Stimulated activated effector memory CD8-positive, alpha-beta T cell treated with anti-CD3 and anti-CD28 coated beads, Interleukin-12 subunit alpha, Interleukin-12 subunit beta, amount 100 ng/mL, for 72 hours (primary cell): ENCODE data around the gene RREB1.

Experiments used
- ATAC-seq: fragments of 150-1000 bp; cut with Tn5 transposase; 2 replicates; pipeline ENCODE4 v1.10.0; 2021
- DNase-seq, 2 donors: peaks; one replicate each; pipeline ENCODE4 v3.0.0; 2021 to 2022; ENCODE audit warnings: low spot score in 2 of 2
- H3K27ac Mint-ChIP-seq: one replicate; pipeline ENCODE4 v1.8.0; 2022; ENCODE audit warnings: mild to moderate bottlenecking, mixed read lengths
- H3K36me3 Mint-ChIP-seq: one replicate; pipeline ENCODE4 v1.8.0; 2022; ENCODE audit warnings: mild to moderate bottlenecking, mixed read lengths
- H3K4me1 Mint-ChIP-seq: one replicate; pipeline ENCODE4 v1.8.0; 2022; ENCODE audit warnings: mixed read lengths
- H3K4me3 Mint-ChIP-seq: one replicate; pipeline ENCODE4 v1.8.0; 2022; ENCODE audit warnings: mild to moderate bottlenecking, mixed read lengths
- H3K9me3 Mint-ChIP-seq: one replicate; pipeline ENCODE4 v1.8.0; 2022; ENCODE audit warnings: mixed read lengths

The RREB1 gene

GRCh38 chr6:7110092-7110792, 2.5 kb downstream of the RREB1 start:
- H3K4me1 Mint-ChIP-seq, result peaks cover 48% of the 10 kb centered on the region
- H3K4me3 Mint-ChIP-seq, result peak overlapping the region; percentile 90
- H3K9me3 Mint-ChIP-seq, result no peaks in the 10 kb centered on the region

GRCh38 chr6:7111095-7111690, 3.4 kb downstream of the RREB1 start:
- no peak for ATAC-seq
- Mint-ChIP-seq H3K4me1 (peaks cover 54% of the 10 kb centered on the region), H3K36me3 (peaks cover 18% of the 10 kb centered on the region), H3K4me3 (no peak overlapping the region), H3K9me3 (no peaks in the 10 kb centered on the region), H3K27ac (no peak overlapping the region)
- DNase-seq, result no peak

More at GRCh38 chr6:7110092-7110792, 2.5 kb downstream of the RREB1 start:
- Mint-ChIP-seq H3K27ac (peak overlapping the region; percentile 86), H3K36me3 (peaks cover 18% of the 10 kb centered on the region)
- DNase-seq (no peak), ATAC-seq (no peak)

- no peak for DNase-seq
- no peak for ATAC-seq
- peaks cover 18% of the 10 kb centered on the region for H3K36me3 Mint-ChIP-seq
- peak overlapping the region; percentile 41 for H3K27ac Mint-ChIP-seq
- no peaks in the 10 kb centered on the region for H3K9me3 Mint-ChIP-seq
- H3K4me1 Mint-ChIP-seq, result peaks cover 56% of the 10 kb centered on the region
- H3K4me3 Mint-ChIP-seq, result peak overlapping the region; percentile 56
Measured at GRCh38 chr6:7112171-7112570, 4.4 kb downstream of the RREB1 start.

DNA sequence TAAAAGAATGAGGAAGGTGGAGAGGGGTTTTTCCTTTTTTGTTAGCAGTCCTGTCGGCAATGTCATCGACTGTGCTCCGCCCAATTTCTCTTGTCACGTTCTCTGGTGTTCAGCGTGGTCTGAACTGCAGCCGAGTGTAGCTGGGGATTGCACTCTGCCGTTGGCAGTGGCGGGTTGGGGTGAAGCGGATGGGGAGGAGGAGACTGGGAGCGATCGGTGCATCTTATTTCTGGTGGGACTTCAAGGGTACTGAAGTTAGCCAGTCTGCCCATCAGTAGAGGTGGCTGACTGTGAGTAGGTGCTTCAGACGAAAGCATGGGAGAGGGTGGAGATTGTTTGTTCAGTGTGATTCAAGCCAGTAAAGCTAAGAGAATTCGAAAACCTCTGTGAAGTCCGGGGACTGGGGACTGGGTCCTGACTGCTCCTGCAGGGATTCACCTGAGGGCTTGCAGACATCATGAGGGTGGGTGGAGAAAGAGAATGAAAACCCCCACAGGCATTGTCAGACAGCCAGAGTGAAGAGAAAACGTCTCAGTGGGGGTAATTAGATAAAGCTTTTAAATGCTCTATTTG, 5.1 kb downstream of the RREB1 start:
- DNase-seq, result no peak
- H3K4me1 Mint-ChIP-seq, result peaks cover 56% of the 10 kb centered on the region

GRCh38 chr6:7114744-7115458, 7.1 kb downstream of the RREB1 start:
- Mint-ChIP-seq H3K9me3 (no peaks in the 10 kb centered on the region), H3K36me3 (no peaks in the 10 kb centered on the region), H3K27ac (no peak overlapping the region), H3K4me1 (peaks cover 59% of the 10 kb centered on the region), H3K4me3 (no peak overlapping the region)
- ATAC-seq, result no peak
- no peak for DNase-seq

More for the DNA sequence above, 5.1 kb downstream of the RREB1 start:
- no peaks in the 10 kb centered on the region for H3K9me3 Mint-ChIP-seq
- H3K27ac Mint-ChIP-seq, result peak overlapping the region; percentile 41
- H3K36me3 Mint-ChIP-seq, result peaks cover 13% of the 10 kb centered on the region
- ATAC-seq, result peak; percentile 8
- peak overlapping the region; percentile 56 for H3K4me3 Mint-ChIP-seq

- Mint-ChIP-seq H3K4me1 (peaks cover 53% of the 10 kb centered on the region), H3K27ac (peak overlapping the region; percentile 0), H3K9me3 (no peaks in the 10 kb centered on the region), H3K36me3 (no peaks in the 10 kb centered on the region), H3K4me3 (peak overlapping the region; percentile 1)
- ATAC-seq (no peak), DNase-seq (no peak)
Measured at GRCh38 chr6:7115543-7116231, 7.9 kb downstream of the RREB1 start.

GRCh38 chr6:7119272-7119801, 11.6 kb downstream of the RREB1 start:
- Mint-ChIP-seq H3K27ac (no peak overlapping the region), H3K4me3 (no peak overlapping the region), H3K9me3 (no peaks in the 10 kb centered on the region), H3K36me3 (no peaks in the 10 kb centered on the region), H3K4me1 (peaks cover 38% of the 10 kb centered on the region)
- DNase-seq (no peak), ATAC-seq (no peak)

DNA sequence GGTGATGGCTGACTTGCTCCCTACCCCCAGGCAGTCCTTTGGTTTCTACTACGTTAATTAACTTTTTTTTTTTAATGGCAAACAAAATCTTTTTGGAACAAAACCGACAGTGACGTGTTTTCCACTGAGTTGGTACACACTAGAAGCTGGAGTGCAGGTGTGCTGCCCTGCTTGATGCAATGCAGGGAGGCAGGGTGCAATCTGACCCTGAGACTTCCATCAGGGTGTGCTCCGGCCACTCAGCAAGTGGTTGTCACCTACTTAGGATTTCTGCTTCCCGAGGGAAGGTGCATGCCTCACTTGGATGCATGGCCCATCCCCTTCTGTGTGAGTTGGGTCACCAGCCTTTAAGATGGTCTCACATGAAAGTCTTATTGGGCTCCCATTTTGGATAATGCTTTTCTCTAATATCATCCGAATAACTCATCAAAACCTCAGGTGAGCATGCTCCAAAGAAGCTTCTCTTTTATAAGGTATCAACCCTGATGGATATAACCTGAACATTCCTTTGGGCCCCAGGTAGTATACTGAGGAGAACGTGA, 14.0 kb downstream of the RREB1 start:
- Mint-ChIP-seq H3K4me1 (peaks cover 42% of the 10 kb centered on the region), H3K36me3 (no peaks in the 10 kb centered on the region), H3K9me3 (no peaks in the 10 kb centered on the region), H3K4me3 (no peak overlapping the region), H3K27ac (no peak overlapping the region)
- DNase-seq, result no peak
- no peak for ATAC-seq

GRCh38 chr6:7122684-7123083, 14.9 kb downstream of the RREB1 start:
- Mint-ChIP-seq H3K4me1 (peaks cover 47% of the 10 kb centered on the region), H3K9me3 (no peaks in the 10 kb centered on the region), H3K27ac (no peak overlapping the region), H3K36me3 (no peaks in the 10 kb centered on the region), H3K4me3 (no peak overlapping the region)
- ATAC-seq (no peak), DNase-seq (no peak)

- H3K4me3 Mint-ChIP-seq, result no peak overlapping the region
- H3K9me3 Mint-ChIP-seq, result no peaks in the 10 kb centered on the region
- H3K36me3 Mint-ChIP-seq, result no peaks in the 10 kb centered on the region
- ATAC-seq (no peak), DNase-seq (no peak)
- H3K4me1 Mint-ChIP-seq, result peaks cover 60% of the 10 kb centered on the region
- H3K27ac Mint-ChIP-seq, result no peak overlapping the region
Measured at GRCh38 chr6:7124114-7124513, 16.4 kb downstream of the RREB1 start.

GRCh38 chr6:7124636-7125035, 16.9 kb downstream of the RREB1 start:
- Mint-ChIP-seq H3K4me3 (no peak overlapping the region), H3K9me3 (no peaks in the 10 kb centered on the region), H3K36me3 (no peaks in the 10 kb centered on the region), H3K27ac (peak overlapping the region; percentile 59), H3K4me1 (peaks cover 60% of the 10 kb centered on the region)
- ATAC-seq, result peak; percentile 71
- no peak for DNase-seq

GRCh38 chr6:7125290-7125689, 17.5 kb downstream of the RREB1 start:
- Mint-ChIP-seq H3K9me3 (no peaks in the 10 kb centered on the region), H3K4me1 (peaks cover 65% of the 10 kb centered on the region), H3K36me3 (peaks cover 3% of the 10 kb centered on the region), H3K4me3 (no peak overlapping the region), H3K27ac (peak overlapping the region; percentile 59)
- no peak for ATAC-seq
- DNase-seq, result no peak

- Mint-ChIP-seq H3K4me3 (no peak overlapping the region), H3K9me3 (no peaks in the 10 kb centered on the region), H3K27ac (no peak overlapping the region), H3K4me1 (peaks cover 73% of the 10 kb centered on the region), H3K36me3 (peaks cover 7% of the 10 kb centered on the region)
- no peak for DNase-seq
- ATAC-seq, result no peak
Measured at GRCh38 chr6:7126754-7127153, 19.0 kb downstream of the RREB1 start.

DNA sequence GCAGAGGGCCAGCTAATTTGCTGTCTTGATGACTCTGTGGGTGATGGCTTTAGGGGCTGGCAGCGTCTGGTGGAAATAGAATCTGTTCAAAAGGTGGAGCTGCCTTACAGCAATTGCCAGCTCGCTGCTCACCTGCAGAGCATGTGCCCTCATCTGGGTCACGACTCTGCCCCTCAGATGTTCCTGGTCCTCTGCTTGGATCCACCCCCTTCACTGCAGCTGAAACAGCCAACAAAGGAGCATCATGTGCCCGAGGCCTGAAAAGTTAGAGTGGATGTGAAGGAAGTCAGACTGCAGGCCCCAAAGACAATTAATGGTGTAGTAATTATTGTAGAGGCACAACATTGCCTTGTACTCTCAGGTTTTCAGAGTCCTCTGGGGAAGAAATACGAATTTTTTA, 19.9 kb downstream of the RREB1 start:
- H3K4me3 Mint-ChIP-seq, result no peak overlapping the region
- H3K27ac Mint-ChIP-seq, result peak overlapping the region; percentile 35
- ATAC-seq (no peak), DNase-seq (no peak)
- H3K4me1 Mint-ChIP-seq, result peaks cover 81% of the 10 kb centered on the region
- H3K9me3 Mint-ChIP-seq, result no peaks in the 10 kb centered on the region
- peaks cover 7% of the 10 kb centered on the region for H3K36me3 Mint-ChIP-seq

- H3K9me3 Mint-ChIP-seq, result no peaks in the 10 kb centered on the region
- H3K4me1 Mint-ChIP-seq, result peaks cover 78% of the 10 kb centered on the region
- peaks cover 7% of the 10 kb centered on the region for H3K36me3 Mint-ChIP-seq
- DNase-seq, result no peak
- H3K4me3 Mint-ChIP-seq, result no peak overlapping the region
- ATAC-seq, result no peak
- H3K27ac Mint-ChIP-seq, result peak overlapping the region; percentile 35
Measured at GRCh38 chr6:7129360-7129759, 21.6 kb downstream of the RREB1 start.
